Esophagus squamous epithelium (tissue), 4 donors: Measurements from ENCODE around the gene SLC25A48.

Experiments used
- POLR2A ChIP-seq, 4 donors: fragments of 450-650 bp; IDR thresholded peaks; one replicate each; pipeline ENCODE4 v1.6.1; 2017; ENCODE audit warnings: antibody characterized with exemption in 4 of 4, mild to moderate bottlenecking in 4 of 4, moderate library complexity in 3 of 4
- TF ChIP-seq, protein P1 (sequence below), 6 experiments: fragments of 450-650 bp in 4 of 6; fragments of 200-600 bp in 2 of 6; sonication (generic) in 2 of 6; IDR thresholded peaks; one replicate each; pipeline ENCODE4 v1.5.1; 2016 to 2019; ENCODE audit warnings: antibody characterized with exemption in 6 of 6, mild to moderate bottlenecking in 4 of 6, moderate library complexity in 4 of 6

DNA sequence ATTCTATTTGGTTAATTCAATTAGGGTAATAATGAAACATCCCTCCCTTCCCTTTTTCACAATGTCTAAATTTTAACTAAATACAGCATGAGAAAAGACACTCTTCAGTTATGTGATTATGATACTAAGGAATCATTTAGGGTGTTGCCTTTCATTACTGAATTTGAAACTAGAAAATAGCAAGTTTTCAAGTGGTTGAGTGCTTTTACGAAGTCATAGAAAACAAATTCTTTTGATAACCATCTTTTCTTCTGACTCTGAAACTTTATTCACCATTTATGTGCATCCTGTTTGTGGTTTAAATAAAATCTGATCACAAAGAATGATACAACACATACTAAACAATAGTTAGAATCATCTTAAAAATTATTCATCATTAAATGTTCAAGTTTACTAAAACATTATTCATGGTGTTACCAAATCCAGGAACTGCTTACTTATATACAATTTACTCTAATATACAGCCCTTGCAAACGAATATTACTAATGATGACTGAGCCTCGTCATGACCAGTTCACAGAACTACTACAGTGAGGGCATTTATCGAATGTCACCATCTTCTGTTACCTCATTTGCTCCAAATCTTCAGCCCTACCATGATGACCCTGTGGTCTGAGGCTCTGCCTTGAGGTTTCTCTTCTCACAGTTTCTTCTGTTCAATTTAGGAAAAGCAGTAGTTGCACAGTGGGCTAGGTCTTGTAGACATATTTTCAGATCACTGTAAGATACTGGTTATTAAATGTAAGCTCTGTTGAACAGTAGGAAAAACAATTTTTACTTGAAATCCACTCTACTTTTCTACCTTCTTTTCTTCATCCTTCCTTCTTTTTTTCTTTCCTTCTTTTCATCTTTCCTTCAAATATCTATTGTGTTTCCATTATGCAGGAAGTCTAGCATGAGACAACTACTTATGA lies 79.5 kb downstream of the SLC25A48 start:
- TF ChIP-seq, protein P1, sequence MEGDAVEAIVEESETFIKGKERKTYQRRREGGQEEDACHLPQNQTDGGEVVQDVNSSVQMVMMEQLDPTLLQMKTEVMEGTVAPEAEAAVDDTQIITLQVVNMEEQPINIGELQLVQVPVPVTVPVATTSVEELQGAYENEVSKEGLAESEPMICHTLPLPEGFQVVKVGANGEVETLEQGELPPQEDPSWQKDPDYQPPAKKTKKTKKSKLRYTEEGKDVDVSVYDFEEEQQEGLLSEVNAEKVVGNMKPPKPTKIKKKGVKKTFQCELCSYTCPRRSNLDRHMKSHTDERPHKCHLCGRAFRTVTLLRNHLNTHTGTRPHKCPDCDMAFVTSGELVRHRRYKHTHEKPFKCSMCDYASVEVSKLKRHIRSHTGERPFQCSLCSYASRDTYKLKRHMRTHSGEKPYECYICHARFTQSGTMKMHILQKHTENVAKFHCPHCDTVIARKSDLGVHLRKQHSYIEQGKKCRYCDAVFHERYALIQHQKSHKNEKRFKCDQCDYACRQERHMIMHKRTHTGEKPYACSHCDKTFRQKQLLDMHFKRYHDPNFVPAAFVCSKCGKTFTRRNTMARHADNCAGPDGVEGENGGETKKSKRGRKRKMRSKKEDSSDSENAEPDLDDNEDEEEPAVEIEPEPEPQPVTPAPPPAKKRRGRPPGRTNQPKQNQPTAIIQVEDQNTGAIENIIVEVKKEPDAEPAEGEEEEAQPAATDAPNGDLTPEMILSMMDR (IDR thresholded peaks at IDR 0.05): no peak
- no peak for TF ChIP-seq POLR2A (IDR thresholded peaks at IDR 0.05)
